Activated CD8-positive, alpha-beta memory T cell treated with anti-CD3 and anti-CD28 coated beads for 4 hours (primary cell): ENCODE results near the gene XRCC3.

Source experiments
- DNase-seq, 2 donors: peaks; one replicate each; pipeline ENCODE4 v3.0.0-alpha.2; 2020; ENCODE audit warnings: low read depth in 2 of 2

XRCC3 gene

DNA sequence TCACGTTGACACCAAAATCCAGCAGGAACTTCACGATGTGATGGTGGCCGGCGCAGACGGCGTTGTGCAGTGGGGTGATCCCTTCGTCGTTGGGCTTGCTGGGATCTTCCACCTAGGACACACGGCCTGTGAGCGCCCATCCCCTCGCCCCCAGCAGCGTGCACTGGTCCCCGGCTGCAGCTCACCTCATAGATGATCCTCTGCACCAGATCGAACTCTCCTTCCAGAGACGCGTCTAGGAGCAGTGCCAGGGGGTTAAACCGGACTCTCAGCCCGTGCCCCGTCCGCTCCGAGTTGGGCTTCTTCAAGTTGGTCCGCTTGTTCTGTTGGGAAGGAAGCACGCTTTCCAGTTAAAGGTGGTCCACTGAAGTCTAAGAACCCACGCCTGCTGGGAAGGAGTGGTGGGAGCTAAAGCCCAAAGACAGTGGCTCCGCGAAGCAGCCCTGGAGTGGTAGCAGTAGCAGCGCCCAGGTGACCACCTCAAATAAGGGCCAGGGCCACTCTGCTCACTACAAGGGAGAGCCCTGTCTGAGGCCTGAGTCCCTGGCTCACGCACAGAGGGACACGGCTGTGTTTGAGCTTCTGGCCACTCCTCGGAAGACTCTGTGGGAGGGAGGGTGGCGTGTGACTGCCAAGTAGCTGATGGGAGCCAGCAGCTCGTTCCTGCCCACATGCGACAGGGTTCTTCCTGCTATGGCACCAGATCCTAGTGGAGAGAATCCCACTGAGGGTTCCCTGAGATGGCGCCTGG lies 23.6 kb upstream of the XRCC3 start:
- DNase-seq: no peak

- no peak for DNase-seq
Observed at GRCh38 chr14:103738166-103738565, 22.9 kb upstream of the XRCC3 start.

GRCh38 chr14:103737432-103738045 lies 22.3 kb upstream of the XRCC3 start:
- DNase-seq: no peak

DNA sequence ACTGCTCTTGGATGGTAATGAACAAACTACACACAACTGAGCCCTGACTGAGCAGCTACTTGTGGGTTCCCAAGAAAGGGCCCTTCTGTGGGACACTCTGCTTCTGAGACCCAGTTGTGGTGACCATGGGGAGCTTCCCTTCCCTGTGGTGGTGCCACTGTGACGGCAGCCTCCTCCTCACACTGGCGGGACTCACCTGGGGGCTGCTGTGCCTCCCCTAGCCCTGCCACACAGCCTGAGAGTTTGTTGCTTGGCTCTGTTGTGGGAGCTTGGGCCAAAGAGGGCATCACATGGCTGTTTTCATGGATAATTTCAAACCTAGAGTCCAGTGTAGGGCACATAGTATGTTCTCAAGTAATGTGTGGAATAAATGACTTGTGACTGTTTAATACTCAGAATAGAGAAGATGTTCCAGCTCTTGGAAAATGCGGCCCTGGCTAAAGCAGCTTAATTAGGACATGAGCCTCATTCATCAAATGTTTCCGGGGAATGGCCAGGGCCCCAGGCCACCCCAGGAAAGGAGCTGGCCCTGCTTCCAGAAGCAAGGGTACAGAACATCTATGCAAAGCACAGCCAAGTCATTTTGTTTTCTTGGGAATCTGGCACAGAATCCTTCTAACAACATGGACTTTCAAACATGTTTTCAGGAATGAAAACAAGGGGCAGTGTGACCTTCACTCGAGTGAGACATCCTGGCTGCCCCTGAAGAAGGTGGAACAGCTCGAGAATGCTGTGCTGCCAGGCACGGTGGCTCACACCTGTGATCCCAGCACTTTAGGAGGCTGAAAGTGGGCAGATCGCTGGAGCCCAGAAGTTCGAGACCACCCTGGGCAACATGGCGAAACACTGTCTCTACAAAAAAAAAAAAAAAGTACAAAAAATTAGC lies 21.5 kb upstream of the XRCC3 start:
- no peak for DNase-seq

DNA sequence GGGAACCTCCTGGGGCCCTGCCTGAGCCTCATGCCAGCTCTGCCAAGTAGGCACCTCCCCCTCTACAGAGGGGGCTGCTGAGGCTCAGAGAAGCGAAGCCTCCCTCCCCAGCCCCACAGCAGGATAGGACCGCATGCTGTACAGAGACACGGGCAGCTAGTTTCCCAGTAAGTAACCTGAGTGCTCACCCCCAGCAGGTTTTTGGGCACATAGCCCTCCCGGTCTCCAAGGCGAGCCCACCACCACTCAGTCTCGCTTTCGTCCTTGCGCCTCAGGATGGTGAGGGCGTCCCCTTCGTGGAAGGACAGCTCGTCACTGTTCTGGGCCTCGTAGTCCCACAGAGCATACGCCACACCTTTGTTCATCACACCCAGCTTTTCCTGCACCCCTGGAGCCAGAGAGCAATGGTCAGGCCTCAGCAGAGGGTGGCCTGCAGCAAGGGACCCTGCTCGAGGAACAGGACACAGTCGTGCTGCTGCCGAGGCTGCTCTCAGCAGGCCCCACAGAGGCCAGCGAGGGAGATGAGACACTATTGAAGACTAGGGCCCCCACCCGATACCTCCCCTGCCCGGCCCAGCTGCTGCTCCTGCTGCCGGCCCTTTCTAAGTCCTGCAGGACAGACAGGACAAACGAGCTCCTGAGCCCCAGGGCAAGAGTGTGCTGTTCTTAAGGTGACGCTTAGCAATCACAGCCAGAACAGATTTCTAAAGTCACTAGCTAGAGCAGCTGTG lies 20.7 kb upstream of the XRCC3 start:
- no peak for DNase-seq

GRCh38 chr14:103735439-103735814 lies 20.2 kb upstream of the XRCC3 start:
- DNase-seq: no peak

DNA sequence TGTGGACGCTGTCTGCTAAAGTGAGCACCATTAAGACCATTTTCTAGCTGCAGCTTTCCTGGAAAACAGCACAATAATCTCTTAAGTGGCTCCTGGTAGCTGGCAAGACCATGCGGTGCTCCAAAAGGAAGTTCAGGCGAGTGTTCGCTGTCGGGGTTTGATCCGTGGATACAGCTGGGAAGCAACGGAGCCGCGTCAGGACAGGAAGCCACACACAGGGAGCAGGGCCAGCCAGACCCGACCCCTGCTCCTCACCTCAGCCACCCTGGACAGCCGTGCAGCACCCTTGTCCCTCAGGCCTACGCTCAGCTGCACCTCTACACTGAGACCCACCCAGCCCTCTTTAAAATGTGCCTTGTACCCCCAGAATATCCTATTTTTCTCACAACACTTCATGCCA lies 19.8 kb upstream of the XRCC3 start:
- DNase-seq: no peak

DNA sequence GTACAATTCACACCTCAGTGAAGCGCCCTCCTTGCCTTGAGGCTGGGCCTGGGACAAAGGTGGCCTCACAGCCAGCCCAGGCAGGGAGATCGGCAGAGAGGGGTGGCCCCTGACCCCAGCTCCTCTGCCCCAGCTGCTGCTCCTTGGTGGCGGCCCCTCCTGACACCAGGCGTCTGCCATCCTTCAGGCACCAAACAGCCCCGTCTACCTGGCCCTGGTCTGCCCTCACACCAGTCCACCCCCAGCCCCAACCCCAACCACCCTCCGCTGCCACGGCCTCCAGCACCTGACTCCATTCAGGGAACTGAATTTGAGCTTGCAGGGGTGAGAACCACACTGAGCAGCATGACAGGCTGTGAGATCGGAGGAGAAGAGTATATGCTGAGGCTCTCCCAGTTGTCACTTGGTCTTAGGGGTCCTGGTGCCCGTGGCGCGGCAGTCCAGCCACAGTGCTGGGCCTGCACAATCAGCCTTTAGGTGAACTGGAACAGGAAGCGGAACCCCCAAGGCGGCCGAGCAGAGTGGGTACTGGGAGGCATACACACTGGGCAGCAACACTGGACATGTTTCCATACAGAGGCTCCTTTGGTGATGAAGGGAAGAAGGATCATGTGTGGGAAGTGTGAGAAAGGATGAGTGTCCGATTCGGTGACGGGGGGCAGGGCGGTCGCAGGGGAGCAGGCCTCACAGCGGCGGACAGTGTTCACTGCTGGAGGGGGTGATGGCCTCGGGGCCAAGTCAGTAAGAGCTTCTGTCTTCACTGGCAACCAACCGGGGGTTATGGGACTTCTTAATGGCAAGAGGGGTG lies 19.0 kb upstream of the XRCC3 start:
- no peak for DNase-seq

GRCh38 chr14:103733651-103734050 lies 18.4 kb upstream of the XRCC3 start:
- no peak for DNase-seq

DNA sequence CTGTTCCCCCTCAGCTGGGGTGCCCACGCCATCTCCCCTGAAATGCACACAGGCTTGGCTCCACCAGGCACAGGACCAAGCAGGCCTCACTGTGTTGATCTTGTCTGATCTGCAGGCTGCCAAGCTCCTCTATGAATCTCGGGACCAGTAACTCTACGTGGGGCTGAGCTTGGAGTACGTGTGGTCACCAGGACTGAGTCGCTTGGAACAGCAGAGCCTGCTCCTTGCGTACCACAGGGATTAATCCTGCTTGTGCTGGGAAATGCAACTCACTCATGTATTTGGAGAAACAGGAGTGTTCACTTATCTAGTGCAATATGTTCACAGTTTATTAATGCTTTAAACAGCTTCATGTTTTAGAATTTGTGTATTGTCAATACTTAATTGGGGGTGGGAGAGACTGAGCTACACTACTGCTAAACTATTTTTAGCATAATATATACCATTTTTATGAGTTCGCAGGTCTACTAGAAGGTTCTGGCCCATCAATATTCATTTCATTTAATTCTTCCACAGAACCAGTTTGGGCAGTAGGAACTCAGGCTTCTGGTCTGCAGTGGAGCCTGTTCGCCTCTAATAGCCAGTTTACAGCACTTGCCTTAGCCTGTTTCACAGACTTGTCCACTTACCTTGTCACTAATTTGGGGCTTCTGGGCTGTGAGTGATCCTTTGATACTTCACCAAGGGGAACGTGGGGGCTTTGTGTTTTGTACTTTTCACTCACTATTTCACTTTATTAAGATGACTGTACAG lies 17.8 kb upstream of the XRCC3 start:
- no peak for DNase-seq

DNA sequence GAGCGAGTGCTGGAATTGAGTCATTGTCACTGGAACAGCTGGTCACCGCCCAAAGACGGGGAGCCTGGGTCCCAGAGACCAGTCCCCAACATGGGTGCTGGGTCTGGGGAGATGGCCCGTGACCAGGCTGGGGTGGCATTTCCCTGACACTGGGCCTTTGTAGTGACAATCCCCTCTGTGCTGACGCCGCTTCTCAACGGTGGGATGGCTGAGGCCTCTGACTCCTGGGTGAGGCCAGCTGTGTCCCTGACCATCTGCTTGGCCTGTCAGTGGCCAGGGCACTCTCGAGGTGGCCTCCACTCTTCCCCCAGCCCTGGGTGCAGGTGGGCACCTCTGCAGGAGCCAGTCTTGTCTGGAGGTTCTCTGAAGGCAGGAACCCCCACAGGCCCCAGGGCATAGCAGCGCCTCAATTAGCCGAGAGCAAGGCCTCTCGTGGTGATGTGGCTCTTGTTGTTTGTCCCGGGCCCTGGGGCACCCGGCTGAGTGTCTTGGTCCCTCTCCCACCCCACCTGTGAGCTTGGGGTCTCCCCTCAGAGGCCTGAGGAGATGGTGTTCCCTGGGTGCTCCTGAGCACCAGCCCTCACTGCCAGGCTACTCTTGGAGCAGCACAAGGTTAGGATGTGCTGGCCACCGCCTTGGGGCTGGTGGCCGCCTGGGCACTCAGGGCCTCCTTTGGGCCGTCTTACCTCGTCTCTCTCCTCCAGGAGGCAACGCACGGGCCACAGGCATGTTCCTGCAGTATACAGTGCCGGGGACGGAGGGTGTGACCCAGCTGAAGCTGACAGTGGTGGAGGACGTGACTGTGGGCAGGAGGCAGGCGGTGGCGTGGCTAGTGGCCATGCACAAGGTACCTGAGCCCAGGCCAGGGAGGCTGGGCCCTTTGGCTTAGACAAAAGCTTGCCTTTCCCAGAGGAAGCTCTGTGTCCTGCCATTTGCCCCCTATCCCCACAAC lies 16.9 kb upstream of the XRCC3 start:
- no peak for DNase-seq

- no peak for DNase-seq
Observed at GRCh38 chr14:103731481-103731880, 16.2 kb upstream of the XRCC3 start.

GRCh38 chr14:103730490-103731035 lies 15.3 kb upstream of the XRCC3 start:
- no peak for DNase-seq

GRCh38 chr14:103729496-103730448 lies 14.5 kb upstream of the XRCC3 start:
- no peak for DNase-seq

- no peak for DNase-seq
Observed at GRCh38 chr14:103728721-103729120, 13.5 kb upstream of the XRCC3 start.

- DNase-seq: no peak
Observed at GRCh38 chr14:103728141-103728540, 12.9 kb upstream of the XRCC3 start.

GRCh38 chr14:103727313-103727980 lies 12.2 kb upstream of the XRCC3 start:
- no peak for DNase-seq
